Cardiac fibroblast (primary cell): ENCODE results near the gene FGF9.
A peak's percentile ranks its signal among the peaks of the same experiment; 100 is the strongest.

ENCODE experiments used
- DNase-seq, 2 donors: peaks; one replicate each; pipeline versions ENCODE4 v3.0.0 to v3.0.0-alpha.2; 2010; ENCODE audit warnings: low read depth in 2 of 2
- H3K4me3 ChIP-seq, 2 donors: replicated peaks in 1 of 2; 1 replicate in 1 of 2; 2 replicates in 1 of 2; pipeline ENCODE4 v1.5.1; 2011; ENCODE audit warnings: low read depth in 2 of 2, low read length in 2 of 2, mild to moderate bottlenecking in 2 of 2, moderate library complexity in 1 of 2
- TF ChIP-seq, protein P1 (sequence below): IDR thresholded peaks from one replicate; pipeline ENCODE4 v1.5.1; 2011; ENCODE audit warnings: low read depth, mild to moderate bottlenecking, low read length, inconsistent platforms

FGF9 gene

DNA sequence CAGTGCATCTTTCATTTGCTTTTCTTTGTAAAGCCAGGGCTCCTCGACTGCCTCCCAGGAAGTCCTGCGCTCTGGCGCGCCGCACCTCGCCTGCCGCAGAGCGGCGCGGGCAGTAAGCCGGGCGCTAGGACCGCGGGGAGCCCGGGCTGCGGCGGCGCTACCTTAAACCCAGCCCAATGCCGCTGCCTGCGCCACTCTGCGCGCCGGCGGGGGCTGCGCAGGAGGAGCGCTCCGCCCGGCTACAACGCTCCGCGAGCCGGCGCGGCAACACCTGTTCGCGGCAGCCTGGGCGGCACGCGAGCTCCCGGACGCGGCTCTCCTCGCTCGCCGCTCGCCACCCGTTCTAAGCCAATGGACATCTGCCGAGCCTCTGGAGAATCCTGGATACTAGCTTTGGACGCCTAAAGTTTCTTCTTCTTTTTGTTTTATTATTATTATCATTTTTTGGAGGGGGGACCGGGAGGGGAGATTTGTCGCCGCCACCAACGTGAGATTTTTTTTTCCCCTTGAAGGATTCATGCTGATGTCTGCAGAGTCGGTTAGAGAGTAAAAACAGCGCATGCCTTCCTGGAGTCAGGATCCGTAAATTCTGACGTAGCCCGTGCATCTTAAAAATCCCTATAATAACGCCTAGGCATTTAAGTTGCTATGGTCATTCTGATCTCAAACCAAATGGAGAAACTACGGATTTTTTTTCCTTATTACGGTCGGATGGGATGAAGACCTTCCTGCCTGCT is at the start of gene FGF9:
FGF9 (plus strand) TSS at position 191 of the 737 bp plus-strand sequence. CDS start 840 bp downstream, outside the sequence.
- DNase-seq = peak; percentile 74 to 79
- TF ChIP-seq, protein P1, sequence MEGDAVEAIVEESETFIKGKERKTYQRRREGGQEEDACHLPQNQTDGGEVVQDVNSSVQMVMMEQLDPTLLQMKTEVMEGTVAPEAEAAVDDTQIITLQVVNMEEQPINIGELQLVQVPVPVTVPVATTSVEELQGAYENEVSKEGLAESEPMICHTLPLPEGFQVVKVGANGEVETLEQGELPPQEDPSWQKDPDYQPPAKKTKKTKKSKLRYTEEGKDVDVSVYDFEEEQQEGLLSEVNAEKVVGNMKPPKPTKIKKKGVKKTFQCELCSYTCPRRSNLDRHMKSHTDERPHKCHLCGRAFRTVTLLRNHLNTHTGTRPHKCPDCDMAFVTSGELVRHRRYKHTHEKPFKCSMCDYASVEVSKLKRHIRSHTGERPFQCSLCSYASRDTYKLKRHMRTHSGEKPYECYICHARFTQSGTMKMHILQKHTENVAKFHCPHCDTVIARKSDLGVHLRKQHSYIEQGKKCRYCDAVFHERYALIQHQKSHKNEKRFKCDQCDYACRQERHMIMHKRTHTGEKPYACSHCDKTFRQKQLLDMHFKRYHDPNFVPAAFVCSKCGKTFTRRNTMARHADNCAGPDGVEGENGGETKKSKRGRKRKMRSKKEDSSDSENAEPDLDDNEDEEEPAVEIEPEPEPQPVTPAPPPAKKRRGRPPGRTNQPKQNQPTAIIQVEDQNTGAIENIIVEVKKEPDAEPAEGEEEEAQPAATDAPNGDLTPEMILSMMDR = no peak
- peak within 1 kb of the TSS; percentile 53 to 56 for H3K4me3 ChIP-seq

DNA sequence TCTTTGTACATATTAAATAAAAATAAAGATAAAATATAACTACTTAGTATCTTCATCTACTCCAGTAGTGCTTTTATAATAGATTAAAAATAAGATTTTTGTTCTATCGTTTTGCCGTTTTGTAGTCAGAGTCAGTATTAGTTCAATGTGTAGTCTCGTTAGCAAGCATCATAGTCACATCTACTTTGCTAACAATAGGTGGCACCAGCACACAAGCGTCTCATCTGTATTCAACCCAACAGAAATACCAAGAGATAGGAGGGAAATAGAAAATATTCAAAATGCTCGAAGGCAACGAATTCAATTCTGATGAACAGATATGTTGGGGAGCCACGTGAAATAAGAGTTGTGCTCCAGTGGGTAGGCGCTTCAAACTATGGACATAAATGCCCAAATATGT is 45.5 kb upstream of the FGF9 start:
- TF ChIP-seq, protein P1 = peak; percentile 51
- H3K4me3 ChIP-seq = no peak overlapping the region
- DNase-seq = peak; percentile 29 to 63

DNA sequence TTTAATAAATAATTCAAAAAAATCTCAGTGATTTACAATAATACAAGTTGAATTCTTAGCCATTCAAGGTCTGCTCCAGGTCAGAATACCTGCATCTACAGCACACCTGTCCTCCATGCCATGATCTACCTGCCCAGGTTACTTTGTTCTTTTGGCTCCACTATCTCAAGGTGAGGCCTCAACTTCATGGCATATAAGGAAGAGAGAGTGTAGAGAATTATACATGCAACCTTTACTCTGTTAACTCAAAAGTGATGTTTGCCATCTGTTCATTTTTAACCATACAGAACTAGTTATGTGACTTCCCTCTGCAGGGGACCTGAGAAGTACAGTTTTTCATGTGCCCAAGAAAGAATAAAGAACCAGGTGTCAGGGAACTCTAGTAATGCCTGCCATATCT is 38.7 kb upstream of the FGF9 start:
- H3K4me3 ChIP-seq = no peak overlapping the region
- TF ChIP-seq, protein P1 = no peak
- no peak for DNase-seq

DNA sequence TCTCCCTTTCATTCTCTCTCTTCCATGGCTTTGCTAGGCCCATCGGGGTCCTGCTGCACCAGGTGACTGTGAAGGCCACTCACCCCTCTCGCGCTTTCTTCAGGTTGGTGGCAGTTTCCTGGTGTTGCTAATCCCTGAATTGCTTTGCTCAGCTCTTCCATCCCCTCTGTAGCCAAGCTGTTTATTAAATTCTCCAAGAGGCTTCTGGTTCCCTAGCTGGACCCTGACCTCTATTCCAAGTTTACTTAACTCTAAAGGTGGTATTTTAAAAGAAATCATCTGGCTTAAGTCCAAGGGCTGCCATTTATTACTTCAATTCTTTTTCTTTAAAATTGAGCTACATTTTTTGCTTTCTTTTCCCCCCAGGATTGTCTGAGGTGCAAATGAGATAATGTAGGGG is 34.2 kb upstream of the FGF9 start:
- TF ChIP-seq, protein P1 = no peak
- H3K4me3 ChIP-seq = no peak overlapping the region
- DNase-seq = no peak

DNA sequence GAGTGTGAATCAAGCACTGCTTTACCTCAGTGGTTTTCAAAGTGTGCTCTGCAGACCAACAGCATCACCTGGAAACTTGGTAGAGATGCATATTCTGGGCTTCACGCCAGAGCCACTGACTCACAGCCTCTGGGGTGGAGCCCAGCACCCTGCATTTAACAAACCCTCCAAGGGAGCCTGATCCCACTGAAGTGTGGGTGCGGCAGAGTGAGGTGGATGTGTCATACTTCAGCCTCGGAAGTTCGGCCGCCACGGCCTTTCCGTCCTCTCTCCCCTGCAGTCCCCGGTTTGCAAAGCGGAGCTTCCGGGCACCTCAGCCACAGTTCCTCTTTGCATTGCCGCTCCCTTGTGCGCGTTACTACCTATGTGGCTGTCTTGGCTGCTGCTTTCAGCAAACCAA is 33.6 kb upstream of the FGF9 start:
- TF ChIP-seq, protein P1 = no peak
- peak; percentile 13 to 72 for DNase-seq
- H3K4me3 ChIP-seq = no peak overlapping the region

DNA sequence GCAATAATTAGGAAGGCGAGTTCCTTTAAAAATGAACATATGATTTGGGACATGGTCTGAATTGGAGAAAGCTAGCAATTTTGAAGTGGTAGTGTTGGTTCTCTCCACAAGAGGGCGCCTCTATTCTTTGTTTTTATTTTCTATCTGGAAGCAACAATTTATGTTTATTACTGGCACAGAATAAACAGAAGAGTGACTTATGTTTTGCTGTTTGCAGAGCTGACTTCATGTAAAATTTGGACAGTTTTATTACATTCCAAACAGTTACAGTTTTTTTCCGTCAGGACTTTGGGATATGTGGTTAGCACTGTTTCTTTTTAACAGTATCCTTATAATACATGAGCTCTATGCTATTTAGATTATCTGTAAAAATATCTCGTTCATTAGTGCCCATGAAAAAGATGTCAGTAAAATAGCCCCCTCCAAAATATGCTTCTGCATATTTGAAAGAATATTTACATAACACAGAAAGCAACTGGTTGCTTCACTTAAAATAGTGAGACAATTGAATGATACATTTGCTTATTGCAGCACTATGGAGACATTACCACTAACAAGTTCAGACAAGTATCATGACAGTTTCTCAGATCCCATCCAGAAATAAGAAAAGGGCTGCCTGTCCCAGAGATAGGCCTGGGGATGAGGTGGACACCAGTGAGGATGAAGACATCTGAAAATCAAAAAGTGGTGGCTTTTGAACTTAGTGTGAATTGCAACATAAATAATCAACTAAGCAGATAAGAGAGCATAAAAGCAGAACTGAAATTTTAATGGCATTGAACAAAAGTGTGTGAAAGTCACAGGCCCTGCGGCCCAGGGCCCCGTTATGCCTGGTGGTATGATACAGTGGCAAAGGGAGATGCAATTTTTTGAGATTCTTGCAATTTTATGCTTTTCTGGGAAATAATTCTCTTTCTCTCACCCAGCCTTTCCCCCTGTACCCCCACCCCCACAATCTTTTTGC is 32.3 kb upstream of the FGF9 start:
- no peak overlapping the region for H3K4me3 ChIP-seq
- DNase-seq = peak; percentile 42 to 55
- TF ChIP-seq, protein P1 = peak; percentile 60
